Sigmoid colon (tissue), 4 donors: ENCODE measurements around the gene ATP2B1.

Source experiments
- CTCF ChIP-seq, 4 experiments: fragments of 450-650 bp in 3 of 4; fragments of 200-600 bp in 1 of 4; IDR thresholded peaks; one replicate each; pipeline ENCODE4 v1.5.1; 2016 to 2019; ENCODE audit warnings: antibody characterized with exemption in 4 of 4, mild to moderate bottlenecking in 3 of 4, moderate library complexity in 2 of 4
- POLR2A ChIP-seq, 2 donors: fragments of 450-650 bp; IDR thresholded peaks; one replicate each; pipeline ENCODE4 v1.6.1; 2016; ENCODE audit warnings: antibody characterized with exemption in 2 of 2, mild to moderate bottlenecking in 2 of 2, moderate library complexity in 2 of 2
- POLR2AphosphoS5 ChIP-seq, 4 donors: sonication (generic); formaldehyde crosslinking; IDR thresholded peaks; one replicate each; pipeline ENCODE4 v1.6.1; 2017; ENCODE audit warnings: antibody characterized with exemption in 4 of 4

DNA sequence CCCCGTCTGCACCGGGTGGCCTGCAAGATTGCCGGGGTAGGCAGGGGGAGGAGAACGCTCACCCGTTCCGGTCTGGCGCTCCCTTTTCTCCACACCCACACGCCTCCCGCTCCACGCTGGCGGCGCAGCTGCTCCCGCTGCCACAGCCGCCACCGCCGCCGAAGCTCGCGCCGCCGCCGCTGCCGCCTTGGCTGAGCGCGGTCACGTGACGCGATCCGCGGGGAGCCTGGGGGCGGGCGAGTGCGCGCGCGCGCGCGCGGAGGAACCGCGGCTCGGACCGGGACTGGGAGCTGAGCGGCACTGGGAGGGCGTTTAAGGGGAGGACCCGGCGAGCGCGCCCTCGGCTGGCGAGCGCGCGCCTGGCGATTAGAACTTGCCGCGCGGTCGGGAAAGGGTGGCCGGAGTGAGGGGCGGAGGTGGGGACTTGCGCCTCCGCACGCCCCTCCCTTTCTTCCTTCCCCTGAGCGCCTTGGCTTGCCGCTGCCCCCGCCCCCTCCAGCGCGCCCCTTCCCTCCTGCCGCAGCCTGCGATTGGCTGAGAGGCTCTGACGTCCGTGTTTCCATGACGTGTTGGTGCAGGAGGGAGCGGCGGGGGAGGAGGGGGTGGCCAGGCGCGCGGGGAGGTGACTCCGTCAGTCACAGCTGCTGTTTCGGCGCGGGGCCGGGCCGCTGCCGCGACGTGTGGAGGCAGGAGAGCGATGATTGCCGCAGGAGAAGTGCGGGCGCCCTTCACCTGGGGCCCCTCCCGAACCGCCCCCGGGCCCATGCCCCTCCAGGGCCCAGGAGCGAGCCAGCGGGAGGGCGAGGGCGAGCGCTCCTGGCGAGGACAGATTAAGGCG, 738 bp upstream of the ATP2B1 start:
- no peak for TF ChIP-seq CTCF (IDR thresholded peaks at IDR 0.05)
- peak; percentile 99 to 100 (median 99) for TF ChIP-seq POLR2AphosphoS5 (IDR thresholded peaks at IDR 0.05)
- TF ChIP-seq POLR2A (IDR thresholded peaks at IDR 0.05), result peak; percentile 97 to 99
